B cell (primary cell): ENCODE data around the gene STK11. TPM values are rescaled to one million over a fixed set of nuclear protein-coding genes. Genes with fewer than 3 reads are reported as not detected.

Experiments
- ATAC-seq: fragments of 200-7000 bp; cut with Tn5 transposase; one replicate; pipeline ENCODE4 v1.10.0; 2021; ENCODE audit warnings: low read depth, mild to moderate bottlenecking, moderate number of reproducible peaks, moderate library complexity
- CTCF ChIA-PET: fragments of 350-600 bp; sonication (Branson Sonifier 250); formaldehyde crosslinking; loops from one replicate; lab custom pipeline; 2021; ENCODE audit warnings: antibody characterized with exemption, inconsistent platforms; lab: Charles Lee
- POLR2A ChIA-PET: fragments of 350-600 bp; sonication (Branson Sonifier 250); formaldehyde crosslinking; loops from one replicate; lab custom pipeline; 2021; ENCODE audit warnings: antibody characterized with exemption; lab: Charles Lee
- DNase-seq: peaks from one replicate; pipeline ENCODE4 v3.0.0; 2013
- H2AFZ ChIP-seq: 2 replicates; pipeline ENCODE4 v1.6.1; 2012; ENCODE audit warnings: mild to moderate bottlenecking, low read depth, low read length; ENCODE audit not compliant: insufficient read depth, poor library complexity, severe bottlenecking
- H3K27ac ChIP-seq, 2 donors: 1 replicate in 1 of 2; 2 replicates in 1 of 2; pipeline ENCODE4 v1.5.1; 2012 to 2013; ENCODE audit warnings: low read length in 2 of 2, mild to moderate bottlenecking in 2 of 2, moderate library complexity in 1 of 2
- H3K27me3 ChIP-seq, 4 experiments: fragments of 200-600 bp in 1 of 4; sonication (generic) in 1 of 4; replicated peaks in 1 of 4; 1 replicate in 2 of 4; 2 replicates in 2 of 4; pipeline versions ENCODE4 v1.6.1 to v1.7.0; 2013 to 2016; ENCODE audit warnings: low read length in 3 of 4, mild to moderate bottlenecking in 2 of 4, mixed read lengths in 1 of 4, moderate library complexity in 1 of 4; ENCODE audit not compliant: insufficient read depth in 4 of 4, control insufficient read depth in 3 of 4; ENCODE audit errors: control extremely low read depth in 1 of 4
- H3K36me3 ChIP-seq, 2 experiments: replicated peaks in 1 of 2; 1 replicate in 1 of 2; 2 replicates in 1 of 2; pipeline versions ENCODE4 v1.6.1 to v1.7.1; 2013; ENCODE audit warnings: low read length in 1 of 2; ENCODE audit not compliant: insufficient read depth in 2 of 2, control insufficient read depth in 1 of 2; ENCODE audit errors: control extremely low read depth in 1 of 2, extremely low read depth in 1 of 2
- H3K4me1 ChIP-seq, 2 donors: fragments of 200-600 bp in 1 of 2; sonication (generic) in 1 of 2; 1 replicate in 1 of 2; 2 replicates in 1 of 2; pipeline versions ENCODE4 v1.5.1 to v1.6.1; 2013 to 2017; ENCODE audit warnings: low read length in 2 of 2; ENCODE audit not compliant: control insufficient read depth in 2 of 2, insufficient read depth in 2 of 2
- H3K4me2 ChIP-seq: replicated peaks from 2 replicates; pipeline ENCODE3; 2012; ENCODE audit warnings: mild to moderate bottlenecking, low read depth, low read length; ENCODE audit not compliant: poor library complexity, severe bottlenecking
- H3K4me3 ChIP-seq, 5 experiments: fragments of 200-600 bp in 1 of 5; sonication (generic) in 1 of 5; 1 replicate in 3 of 5; 2 replicates in 2 of 5; pipeline versions ENCODE4 v1.5.1 to v1.7.0; 2011 to 2016; ENCODE audit warnings: low read length in 4 of 5, mild to moderate bottlenecking in 4 of 5, low read depth in 2 of 5, control low read depth in 1 of 5, moderate library complexity in 1 of 5; ENCODE audit not compliant: insufficient read depth in 1 of 5; ENCODE audit errors: control extremely low read depth in 1 of 5, extremely low read depth in 1 of 5
- H3K79me2 ChIP-seq: fragments of 200-600 bp; sonication (generic); one replicate; pipeline ENCODE4 v1.6.0; 2016; ENCODE audit warnings: low read length; ENCODE audit not compliant: control insufficient read depth, insufficient read depth
- H3K9ac ChIP-seq: fragments of 200-600 bp; sonication (generic); 2 replicates; pipeline ENCODE4 v1.6.1; 2017; ENCODE audit warnings: mild to moderate bottlenecking, low read length, moderate library complexity
- H3K9me3 ChIP-seq, 3 donors: one replicate each; pipeline versions ENCODE4 v1.6.1 to v1.7.1; 2013; ENCODE audit warnings: low read length in 2 of 3; ENCODE audit not compliant: control insufficient read depth in 2 of 3, insufficient read depth in 1 of 3; ENCODE audit errors: control extremely low read depth in 1 of 3
- H4K20me1 ChIP-seq: 2 replicates; pipeline ENCODE4 v1.6.0; 2012; ENCODE audit warnings: mild to moderate bottlenecking, low read length; ENCODE audit not compliant: insufficient read depth, control insufficient read depth, poor library complexity, severe bottlenecking
- H3K27ac Mint-ChIP-seq: one replicate; pipeline ENCODE4 v1.8.0; 2021; ENCODE audit warnings: mixed read lengths
- H3K27me3 Mint-ChIP-seq: one replicate; pipeline ENCODE4 v1.8.0; 2021; ENCODE audit warnings: mixed read lengths
- H3K4me1 Mint-ChIP-seq: one replicate; pipeline ENCODE4 v1.8.0; 2021; ENCODE audit warnings: mixed read lengths
- H3K4me3 Mint-ChIP-seq: one replicate; pipeline ENCODE4 v1.8.0; 2021; ENCODE audit warnings: mixed read lengths
- H3K9me3 Mint-ChIP-seq: one replicate; pipeline ENCODE4 v1.8.0; 2022; ENCODE audit warnings: mixed read lengths; ENCODE audit not compliant: insufficient read depth
- CTCF ChIP-seq: fragments of 200-600 bp; IDR thresholded peaks from one replicate; pipeline ENCODE4 v1.8.0; 2022; ENCODE audit warnings: antibody characterized with exemption, mild to moderate bottlenecking
- EZH2 ChIP-seq: IDR thresholded peaks from 2 replicates; pipeline ENCODE4 v1.6.1; 2012; ENCODE audit warnings: borderline replicate concordance, low read depth, mild to moderate bottlenecking, moderate library complexity, low read length; ENCODE audit not compliant: insufficient read depth, poor library complexity, severe bottlenecking
- WGBS: methylation state at CpG from one replicate; pipeline ENCODE4 v1.1.5; 2013; ENCODE audit warnings: missing lambda C conversion rate; ENCODE audit not compliant: insufficient coverage; 5-methylcytosine and 5-hydroxymethylcytosine counted together
- intact Hi-C: fragments of 100-400 bp; cut with micrococcal nuclease; formaldehyde crosslinking; loops from one replicate; pipeline ENCODE4 v1.10.0; 2022
- polyA plus RNA-seq: library from polyadenylated mRNA; depleted of rRNA; stranded (reverse); fragments of >200 nt; gene quantifications from 2 replicates; pipeline ENCODE4 v1.2.3, GENCODE V29; 2012
- total RNA-seq, 2 donors: library from RNA; stranded (reverse); fragments of 120-200 nt in 1 of 2; gene quantifications; 1 replicate in 1 of 2; 2 replicates in 1 of 2; pipeline versions ENCODE4 v1.2.3 to v1.2.4, GENCODE V29; 2013 to 2022

Gene STK11
- total and polyA plus RNA-seq, 2 donors (not counting 1 experiment from before 2014, with no cell fraction given): 87.9 to 89.9 TPM

- H3K9me3 Mint-ChIP-seq: no peaks in the 10 kb centered on the region
- no peak overlapping the region for H3K4me2 ChIP-seq
- no peaks in the 10 kb centered on the region for H3K27me3 Mint-ChIP-seq
- H3K27ac ChIP-seq: no peak overlapping the region
- H4K20me1 ChIP-seq: peaks cover 34% of the 10 kb centered on the region
- ChIA-PET CTCF (interaction anchor here (0.6 to 1.9 kb wide), 4 partner anchors 11 to 240 kb away, joined by 3 to 6 read pairs (median 4); partner anchors contain the start of genes ATP5F1D, SBNO2 and WDR18), POLR2A (interaction anchor here (0.5 to 0.6 kb wide), 2 partner anchors 45 to 121 kb away, joined by 3 to 5 read pairs; no protein-coding TSS in a partner anchor)
- H3K9me3 ChIP-seq: no peaks in the 10 kb centered on the region
- peaks cover 18% of the 10 kb centered on the region for H3K79me2 ChIP-seq
- H2AFZ ChIP-seq: no peak overlapping the region
- DNase-seq (no peak), ATAC-seq (no peak)
- WGBS: 95% methylated on average over 15 of the region's 16 CpGs
- no peak for TF ChIP-seq CTCF
- TF ChIP-seq EZH2: no peak
- H3K4me3 Mint-ChIP-seq: no peak overlapping the region
- no peak overlapping the region for H3K9ac ChIP-seq
- peaks cover 0 to 37% of the 10 kb centered on the region in 2 experiments for H3K36me3 ChIP-seq
- H3K4me1 Mint-ChIP-seq: peaks cover 2% of the 10 kb centered on the region
- no peaks in the 10 kb centered on the region for H3K27me3 ChIP-seq
- H3K27ac Mint-ChIP-seq: no peak overlapping the region
- no peaks in the 10 kb centered on the region for H3K4me1 ChIP-seq
- H3K4me3 ChIP-seq: no peak overlapping the region
- intact Hi-C loops: no loop called here
Measured at GRCh38 chr19:1224047-1224825, 18.7 kb downstream of the STK11 start.

- ATAC-seq: no peak
- TF ChIP-seq CTCF: no peak
- no peak for TF ChIP-seq EZH2
- WGBS: 87% methylated on average over 16 of the region's 16 CpGs
Measured at GRCh38 chr19:1224847-1225246, 19.3 kb downstream of the STK11 start.

More at GRCh38 chr19:1224847-1225246, 19.3 kb downstream of the STK11 start:
- Histone ChIP-seq H3K27me3 (no peaks in the 10 kb centered on the region), H3K4me1 (no peaks in the 10 kb centered on the region), H3K27ac (no peak overlapping the region), H3K9me3 (no peaks in the 10 kb centered on the region), H3K4me3 (no peak overlapping the region), H3K36me3 (peaks cover 0 to 37% of the 10 kb centered on the region in 2 experiments), H2AFZ (no peak overlapping the region), H4K20me1 (peaks cover 33% of the 10 kb centered on the region), H3K4me2 (no peak overlapping the region), H3K9ac (no peak overlapping the region), H3K79me2 (peaks cover 18% of the 10 kb centered on the region)
- ChIA-PET POLR2A (no interaction called here), CTCF (interaction anchor here (0.6 to 0.8 kb wide), 2 partner anchors 39 to 51 kb away, joined by 3 read pairs; partner anchors contain the start of gene SBNO2)
- no peak for DNase-seq
- peaks cover 2% of the 10 kb centered on the region for H3K4me1 Mint-ChIP-seq
- no peak overlapping the region for H3K4me3 Mint-ChIP-seq
- H3K27ac Mint-ChIP-seq: no peak overlapping the region
- no peaks in the 10 kb centered on the region for H3K9me3 Mint-ChIP-seq
- intact Hi-C loops: no loop called here
- H3K27me3 Mint-ChIP-seq: no peaks in the 10 kb centered on the region
